K562 (cell line): ENCODE data around the gene C9orf50. TPM values are rescaled to one million over a fixed set of nuclear protein-coding genes. Genes with fewer than 3 reads are reported as not detected.

Source experiments
- ARID1B ChIP-seq: fragments of 450-650 bp; IDR thresholded peaks from 2 replicates; pipeline ENCODE4 v1.6.1; 2016; ENCODE audit warnings: antibody characterized with exemption, mild to moderate bottlenecking, inconsistent platforms
- CBX2 ChIP-seq: fragments of 200-600 bp; sonication (generic); IDR thresholded peaks from one replicate; pipeline ENCODE4 v1.6.1; 2012; ENCODE audit warnings: mild to moderate bottlenecking, low read length, inconsistent platforms; ENCODE audit not compliant: insufficient read depth, poor library complexity, severe bottlenecking
- ELF4 ChIP-seq: fragments of 450-650 bp; formaldehyde crosslinking; IDR thresholded peaks from 2 replicates; pipeline ENCODE4 v1.4.0; 2022; ENCODE audit warnings: missing genetic modification characterization
- ETV1 ChIP-seq: fragments of 450-650 bp; conservative IDR thresholded peaks from 2 replicates; pipeline ENCODE4 v1.6.1; 2016; ENCODE audit warnings: missing genetic modification characterization, control low read depth, low read depth, missing compliant biosample characterization
- GATAD2A ChIP-seq: fragments of 450-650 bp; IDR thresholded peaks from 2 replicates; pipeline ENCODE4 v1.6.1; 2017
- HMGN3 ChIP-seq: IDR thresholded peaks from 2 replicates; pipeline ENCODE4 v1.6.1; 2011; ENCODE audit warnings: borderline replicate concordance, low read depth, mild to moderate bottlenecking, mixed read lengths, low read length; ENCODE audit not compliant: insufficient read length; ENCODE audit errors: extremely low read depth
- KDM2B ChIP-seq: fragments of 250-450 bp; sonication (Bioruptor Pico); IDR thresholded peaks from 2 replicates; pipeline ENCODE4 v1.8.0; 2021; ENCODE audit warnings: mild to moderate bottlenecking, moderate library complexity
- MCM7 ChIP-seq, 2 experiments: fragments of 450-650 bp; IDR thresholded peaks; 2 replicates each; pipeline ENCODE4 v1.6.1; 2016 to 2018
- NR2C2 ChIP-seq, 2 experiments: fragments of 200-800 bp in 1 of 2; sonication (Bioruptor generic) in 1 of 2; sonication (generic) in 1 of 2; formaldehyde crosslinking in 1 of 2; IDR thresholded peaks; 2 replicates each; pipeline versions ENCODE4 v1.6.1 to v1.8.0; 2016 to 2022; ENCODE audit warnings: mild to moderate bottlenecking in 1 of 2, missing compliant biosample characterization in 1 of 2, missing genetic modification characterization in 1 of 2, missing genetic modification reagents in 1 of 2
- NR3C1 ChIP-seq: sonication (generic); formaldehyde crosslinking; IDR thresholded peaks from 2 replicates; pipeline ENCODE4 v1.8.1; 2022; ENCODE audit warnings: missing genetic modification reagents
- RAD51 ChIP-seq: fragments of 450-650 bp; IDR thresholded peaks from 2 replicates; pipeline ENCODE4 v1.7.1; 2016; ENCODE audit warnings: low read depth, mild to moderate bottlenecking, borderline replicate concordance
- REST ChIP-seq, 2 experiments: fragments of 450-650 bp; formaldehyde crosslinking in 1 of 2; IDR thresholded peaks; 2 replicates each; pipeline versions ENCODE4 v1.4.0 to v1.6.1; 2014 to 2020; ENCODE audit warnings: mild to moderate bottlenecking in 2 of 2, borderline replicate concordance in 1 of 2, low read depth in 1 of 2
- SNIP1 ChIP-seq: fragments of 450-650 bp; IDR thresholded peaks from 2 replicates; pipeline ENCODE4 v1.7.1; 2017; ENCODE audit warnings: low read depth, mild to moderate bottlenecking
- TFAM ChIP-seq: fragments of 250-450 bp; sonication (Bioruptor Pico); conservative IDR thresholded peaks from 2 replicates; pipeline ENCODE4 v1.5.0; 2021; ENCODE audit warnings: mild to moderate bottlenecking, moderate library complexity
- ZBTB8A ChIP-seq: fragments of 450-650 bp; IDR thresholded peaks from 2 replicates; pipeline ENCODE4 v1.6.1; 2018; ENCODE audit warnings: mild to moderate bottlenecking, moderate library complexity; ENCODE audit not compliant: partially characterized antibody
- ZNF133 ChIP-seq: fragments of 250-450 bp; sonication (Bioruptor Pico); IDR thresholded peaks from 2 replicates; pipeline ENCODE4 v1.4.0; 2020; ENCODE audit warnings: mild to moderate bottlenecking
- ZNF311 ChIP-seq: fragments of 250-450 bp; sonication (Bioruptor Pico); IDR thresholded peaks from 2 replicates; pipeline ENCODE4 v1.4.0; 2020; ENCODE audit warnings: mild to moderate bottlenecking, moderate library complexity
- ZNF41 ChIP-seq: fragments of 250-450 bp; sonication (Bioruptor Pico); conservative IDR thresholded peaks from 2 replicates; pipeline ENCODE4 v1.4.0; 2020; ENCODE audit warnings: mild to moderate bottlenecking
- polyA plus RNA-seq, 8 experiments: library from polyadenylated mRNA; depleted of rRNA in 4 of 8; stranded (reverse) in 5 of 8; unstranded in 3 of 8; fragments of >200 nt; fragmentation: Nextera tagmentation in 2 of 8; fragmentation: Illumina TruSeq in 1 of 8; extraction: Ambion mirVana in 2 of 8; extraction: Trizol in 1 of 8; gene quantifications; 2 replicates each; pipeline versions ENCODE4 v1.2.1 to v1.2.3, GENCODE V29; 2011 to 2014; ENCODE audit warnings: inconsistent platforms in 1 of 8, missing spikeins in 1 of 8
- total RNA-seq, 7 experiments: library from RNA; depleted of rRNA in 6 of 7; stranded (reverse); fragments of >200 nt in 6 of 7; fragmentation: Illumina TruSeq in 2 of 7; extraction: Trizol in 2 of 7; gene quantifications; 2 replicates each; pipeline versions ENCODE4 v1.2.1 to v1.2.3, GENCODE V29; 2011 to 2021; ENCODE audit warnings: low replicate concordance in 1 of 7

The C9orf50 gene
- total and polyA plus RNA-seq, 9 of the 15 experiments (the other 6 are each of a cell fraction or from before 2014, with no cell fraction given): not detected

GRCh38 chr9:129641750-129642585 lies 21.1 kb upstream of the C9orf50 start, which contains the start of gene ASB6 (continued):
- TF ChIP-seq KDM2B (no peak), SNIP1 (peak; percentile 78), HMGN3 (peak; percentile 89), CBX2 (no peak), ARID1B (no peak; the same call in 1 of the 2 replicates), NR3C1 (peak; percentile 71), RAD51 (no peak), ETV1 (tag) (peak; percentile 64; the same call in 1 of the 2 replicates), REST (IDR thresholded peaks at IDR 0.05; ENCODE audit: borderline replicate concordance) (peak; percentile 92), REST (CRISPR knock-in tag; IDR thresholded peaks at IDR 0.05; ENCODE audit: low read depth) (peak; percentile 78; the same call in 1 of the 2 replicates), NR2C2 (CRISPR knock-in tag; IDR thresholded peaks at IDR 0.05) (peak; percentile 58; the same call in 1 of the 2 replicates), NR2C2 (tag; IDR thresholded peaks at IDR 0.05) (peak; percentile 75; the same call in 1 of the 2 replicates), ZNF133 (CRISPR knock-in tag) (no peak), GATAD2A (peak; percentile 80), ZBTB8A (no peak), ZNF41 (CRISPR knock-in tag) (no peak), TFAM (CRISPR knock-in tag) (no peak), MCM7 (IDR thresholded peaks at IDR 0.05) (no peak), ELF4 (CRISPR knock-in tag) (no peak), ZNF311 (CRISPR knock-in tag) (no peak)
